ENCODE measurements around the gene CERKL.

Gene CERKL

GRCh38 chr2:181643151-181643550, 13.8 kb downstream of the CERKL start:
- no peak for DNase-seq (ENCODE audit: low read depth, low spot score)
- H3K4me3 ChIP-seq (ENCODE audit: low read length): no peak overlapping the region

- DNase-seq (ENCODE audit: low read depth, low spot score): no peak
- no peak overlapping the region for H3K4me3 ChIP-seq (ENCODE audit: low read length)
These were observed 14.8 kb downstream of the CERKL start for GRCh38 chr2:181642086-181642485.

GRCh38 chr2:181639686-181640085, 17.2 kb downstream of the CERKL start:
- no peak overlapping the region for H3K4me3 ChIP-seq (ENCODE audit: low read length)
- DNase-seq (ENCODE audit: low read depth, low spot score): no peak

GRCh38 chr2:181632733-181633401, 24.0 kb downstream of the CERKL start:
- no peak for DNase-seq (ENCODE audit: low read depth, low spot score)
- H3K4me3 ChIP-seq (ENCODE audit: low read length): no peak overlapping the region

GRCh38 chr2:181628590-181629585, 28.0 kb downstream of the CERKL start:
- no peak for DNase-seq (ENCODE audit: low read depth, low spot score)
- H3K4me3 ChIP-seq (ENCODE audit: low read length): no peak overlapping the region

GRCh38 chr2:181627545-181627944, 29.4 kb downstream of the CERKL start:
- no peak for DNase-seq (ENCODE audit: low read depth, low spot score)
- H3K4me3 ChIP-seq (ENCODE audit: low read length): no peak overlapping the region

- DNase-seq (ENCODE audit: low read depth, low spot score): no peak
- H3K4me3 ChIP-seq (ENCODE audit: low read length): no peak overlapping the region
These were observed 30.2 kb downstream of the CERKL start for GRCh38 chr2:181626671-181627070.

- no peak overlapping the region for H3K4me3 ChIP-seq (ENCODE audit: low read length)
- no peak for DNase-seq (ENCODE audit: low read depth, low spot score)
These were observed 33.7 kb downstream of the CERKL start for GRCh38 chr2:181623159-181623558.

GRCh38 chr2:181621779-181622490, 35.0 kb downstream of the CERKL start:
- DNase-seq (ENCODE audit: low read depth, low spot score): no peak

GRCh38 chr2:181619516-181619915, 37.4 kb downstream of the CERKL start:
- DNase-seq (ENCODE audit: low read depth, low spot score): no peak
- no peak overlapping the region for H3K4me3 ChIP-seq (ENCODE audit: low read length)

More at GRCh38 chr2:181621779-181622490, 35.0 kb downstream of the CERKL start:
- H3K4me3 ChIP-seq (ENCODE audit: low read length): no peak overlapping the region

- DNase-seq (ENCODE audit: low read depth, low spot score): no peak
These were observed 40.2 kb downstream of the CERKL start for GRCh38 chr2:181616715-181617114.

GRCh38 chr2:181614874-181615638, 41.8 kb downstream of the CERKL start:
- DNase-seq (ENCODE audit: low read depth, low spot score): no peak
- H3K4me3 ChIP-seq (ENCODE audit: low read length): no peak overlapping the region

More at GRCh38 chr2:181616715-181617114, 40.2 kb downstream of the CERKL start:
- H3K4me3 ChIP-seq (ENCODE audit: low read length): no peak overlapping the region

GRCh38 chr2:181613241-181613640, 43.7 kb downstream of the CERKL start:
- H3K4me3 ChIP-seq (ENCODE audit: low read length): no peak overlapping the region
- no peak for DNase-seq (ENCODE audit: low read depth, low spot score)

- DNase-seq (ENCODE audit: low read depth, low spot score): peak; percentile 45
- no peak overlapping the region for H3K4me3 ChIP-seq (ENCODE audit: low read length)
These were observed 49.0 kb downstream of the CERKL start for GRCh38 chr2:181607629-181608590.

GRCh38 chr2:181605889-181606837, 50.7 kb downstream of the CERKL start:
- no peak overlapping the region for H3K4me3 ChIP-seq (ENCODE audit: low read length)
- no peak for DNase-seq (ENCODE audit: low read depth, low spot score)

- no peak for DNase-seq (ENCODE audit: low read depth, low spot score)
- no peak overlapping the region for H3K4me3 ChIP-seq (ENCODE audit: low read length)
These were observed 54.9 kb downstream of the CERKL start for GRCh38 chr2:181602017-181602416.

- DNase-seq (ENCODE audit: low read depth, low spot score): no peak
- no peak overlapping the region for H3K4me3 ChIP-seq (ENCODE audit: low read length)
These were observed 60.3 kb downstream of the CERKL start for GRCh38 chr2:181596556-181596955.
